ENCODE results near the gene EIF1.

EIF1 gene

GRCh38 chr17:41705271-41705991 is 16.7 kb downstream of the EIF1 start:
- no peak for DNase-seq

GRCh38 chr17:41707803-41708669 is 19.4 kb downstream of the EIF1 start:
- no peak for DNase-seq

- no peak for DNase-seq
These were observed 21.9 kb downstream of the EIF1 start for GRCh38 chr17:41710472-41711090.

- DNase-seq: no peak
These were observed 23.1 kb downstream of the EIF1 start, which contains the start of gene GAST for GRCh38 chr17:41711669-41712400. Gene GAST, plus strand, starts transcription at chr17:41712331. Its CDS starts 3,106 bp downstream, at chr17:41715437.

- DNase-seq: no peak
These were observed 29.0 kb downstream of the EIF1 start for GRCh38 chr17:41717408-41718286.

GRCh38 chr17:41718287-41718645 is 29.6 kb downstream of the EIF1 start:
- no peak for DNase-seq

- no peak for DNase-seq
These were observed 33.5 kb downstream of the EIF1 start for GRCh38 chr17:41722231-41722630.

- no peak for DNase-seq
These were observed 35.3 kb downstream of the EIF1 start for GRCh38 chr17:41723801-41724475.

- no peak for DNase-seq
These were observed 35.9 kb downstream of the EIF1 start for GRCh38 chr17:41724476-41725050.

- DNase-seq: no peak
These were observed 36.4 kb downstream of the EIF1 start for GRCh38 chr17:41725134-41725533.

GRCh38 chr17:41728056-41728455 is 39.4 kb downstream of the EIF1 start:
- no peak for DNase-seq

- DNase-seq: no peak
These were observed 41.8 kb downstream of the EIF1 start for GRCh38 chr17:41730479-41730878.

- no peak for DNase-seq
These were observed 43.2 kb downstream of the EIF1 start for GRCh38 chr17:41731836-41732235.

GRCh38 chr17:41733348-41734138 is 44.9 kb downstream of the EIF1 start:
- no peak for DNase-seq

GRCh38 chr17:41734139-41734948 is 45.7 kb downstream of the EIF1 start, which contains the start of gene HAP1:
Gene HAP1, minus strand, starts transcription at chr17:41734643. Its CDS starts 9 bp downstream, at chr17:41734634.
- DNase-seq: no peak

- DNase-seq: no peak
These were observed 46.2 kb downstream of the EIF1 start for GRCh38 chr17:41734949-41735313.

GRCh38 chr17:41735744-41736143 is 47.1 kb downstream of the EIF1 start:
- no peak for DNase-seq

- no peak for DNase-seq
These were observed 48.4 kb downstream of the EIF1 start for GRCh38 chr17:41736983-41737679.

GRCh38 chr17:41737680-41738023 is 49.0 kb downstream of the EIF1 start:
- DNase-seq: no peak
